ENCODE results near the gene ICAM1.

DNA sequence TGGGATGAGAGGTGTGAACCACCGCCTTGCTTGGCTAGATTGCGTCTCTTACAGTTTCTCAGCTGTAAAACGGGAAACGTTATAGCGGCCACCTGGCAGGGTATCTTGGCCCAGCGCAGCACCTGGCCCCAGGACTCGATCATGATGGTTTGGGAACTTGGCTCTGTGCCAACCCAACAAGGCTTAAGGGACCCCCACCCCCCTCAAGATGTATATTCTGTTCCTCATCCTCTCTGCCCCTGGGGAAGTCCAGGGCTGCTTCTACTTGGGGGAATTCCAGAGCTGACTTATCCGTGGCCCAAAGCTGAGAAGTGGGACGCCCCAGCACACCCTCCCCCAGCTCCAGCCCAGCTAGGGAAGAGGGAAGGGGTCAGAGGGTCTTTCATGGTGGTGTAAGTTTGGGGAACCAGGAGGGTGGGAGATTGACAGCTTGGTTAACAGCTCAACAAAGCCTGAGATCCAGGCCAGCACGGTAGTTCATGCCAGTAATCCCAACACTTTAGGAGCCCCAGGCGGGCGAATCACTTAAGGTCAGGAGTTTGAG, 695 bp downstream of the ICAM1 start:
- TF ChIP-seq POLR2AphosphoS5 (IDR thresholded peaks at IDR 0.05; ENCODE audit: low read depth, low read length), result peak; percentile 55; the same call in 1 of the 2 replicates
- TF ChIP-seq POLR2A (IDR thresholded peaks at IDR 0.05; ENCODE audit: low read depth, low read length), result 0 out of 2 replicates have a peak, but pooled peaks have one; percentile 37
